Mononuclear cell (primary cell): ENCODE data around the gene SORBS1. TPM values are rescaled to one million over a fixed set of nuclear protein-coding genes. Genes with fewer than 3 reads are reported as not detected.

Source experiments
- H3K27me3 ChIP-seq: 2 replicates; pipeline ENCODE4 v1.6.0; 2011; ENCODE audit warnings: low read length, control low read depth; ENCODE audit not compliant: insufficient read depth
- H3K4me1 ChIP-seq: 2 replicates; pipeline ENCODE4 v1.5.1; 2011; ENCODE audit warnings: mild to moderate bottlenecking, low read length, control low read depth; ENCODE audit not compliant: insufficient read depth
- H3K4me3 ChIP-seq: 2 replicates; pipeline ENCODE4 v1.5.1; 2011; ENCODE audit warnings: mild to moderate bottlenecking, low read length, moderate library complexity
- H3K9me3 ChIP-seq: 2 replicates; pipeline ENCODE4 v1.5.1; 2011; ENCODE audit warnings: low read depth, mild to moderate bottlenecking, control low read depth, low read length
- total RNA-seq: library from RNA; depleted of rRNA; stranded (reverse); fragments of >200 nt; gene quantifications from one replicate; pipeline ENCODE4 v1.2.3, GENCODE V29; 2012

The SORBS1 gene
- total RNA-seq, 1 donor = 5.2 TPM

- peaks cover 8% of the 10 kb centered on the region for H3K4me1 ChIP-seq
- H3K4me3 ChIP-seq = no peak overlapping the region
- H3K9me3 ChIP-seq = no peaks in the 10 kb centered on the region
- no peaks in the 10 kb centered on the region for H3K27me3 ChIP-seq
Measured at GRCh38 chr10:95573527-95573926, 12.4 kb upstream of the SORBS1 start.

DNA sequence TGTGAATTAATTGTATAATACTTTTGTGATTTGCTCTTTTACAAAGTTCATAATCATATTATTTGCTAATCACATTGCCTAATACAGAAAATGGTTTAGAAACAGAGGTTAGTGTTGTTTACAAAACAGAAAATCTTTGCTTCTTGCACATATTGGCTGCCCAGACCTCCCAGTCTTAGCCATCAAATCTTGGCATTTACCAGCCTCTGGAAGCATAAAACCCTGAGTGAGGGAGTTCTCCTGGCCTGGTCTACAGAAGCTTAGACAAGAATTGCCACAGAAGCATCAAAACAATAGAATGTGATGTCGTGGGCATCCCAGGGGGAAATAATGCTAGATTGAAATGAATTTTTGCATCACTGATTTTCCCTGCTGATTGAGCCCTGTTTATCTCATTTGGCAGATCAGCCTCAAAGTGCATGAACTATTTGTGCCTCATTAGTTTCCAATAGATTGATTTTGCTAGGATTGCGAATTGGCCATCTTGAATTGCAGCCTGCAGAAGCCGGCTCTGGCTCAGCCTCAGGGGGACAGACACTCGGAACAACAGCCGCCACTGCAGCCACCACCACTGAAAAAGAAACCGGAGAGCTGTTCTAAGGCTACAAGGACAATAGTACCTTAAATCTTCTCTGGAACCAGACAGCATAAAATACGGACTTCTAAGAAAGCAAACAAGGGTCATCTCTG is 11.1 kb upstream of the SORBS1 start:
- Histone ChIP-seq H3K4me1 (peaks cover 17% of the 10 kb centered on the region), H3K9me3 (no peaks in the 10 kb centered on the region), H3K4me3 (no peak overlapping the region), H3K27me3 (no peaks in the 10 kb centered on the region)

- Histone ChIP-seq H3K4me3 (no peak overlapping the region), H3K4me1 (peaks cover 17% of the 10 kb centered on the region), H3K27me3 (no peaks in the 10 kb centered on the region), H3K9me3 (no peaks in the 10 kb centered on the region)
Measured at GRCh38 chr10:95571390-95571789, 10.2 kb upstream of the SORBS1 start.

- no peak overlapping the region for H3K4me3 ChIP-seq
- no peaks in the 10 kb centered on the region for H3K27me3 ChIP-seq
- peaks cover 17% of the 10 kb centered on the region for H3K4me1 ChIP-seq
- no peaks in the 10 kb centered on the region for H3K9me3 ChIP-seq
Measured at GRCh38 chr10:95569368-95569767, 8.2 kb upstream of the SORBS1 start.

DNA sequence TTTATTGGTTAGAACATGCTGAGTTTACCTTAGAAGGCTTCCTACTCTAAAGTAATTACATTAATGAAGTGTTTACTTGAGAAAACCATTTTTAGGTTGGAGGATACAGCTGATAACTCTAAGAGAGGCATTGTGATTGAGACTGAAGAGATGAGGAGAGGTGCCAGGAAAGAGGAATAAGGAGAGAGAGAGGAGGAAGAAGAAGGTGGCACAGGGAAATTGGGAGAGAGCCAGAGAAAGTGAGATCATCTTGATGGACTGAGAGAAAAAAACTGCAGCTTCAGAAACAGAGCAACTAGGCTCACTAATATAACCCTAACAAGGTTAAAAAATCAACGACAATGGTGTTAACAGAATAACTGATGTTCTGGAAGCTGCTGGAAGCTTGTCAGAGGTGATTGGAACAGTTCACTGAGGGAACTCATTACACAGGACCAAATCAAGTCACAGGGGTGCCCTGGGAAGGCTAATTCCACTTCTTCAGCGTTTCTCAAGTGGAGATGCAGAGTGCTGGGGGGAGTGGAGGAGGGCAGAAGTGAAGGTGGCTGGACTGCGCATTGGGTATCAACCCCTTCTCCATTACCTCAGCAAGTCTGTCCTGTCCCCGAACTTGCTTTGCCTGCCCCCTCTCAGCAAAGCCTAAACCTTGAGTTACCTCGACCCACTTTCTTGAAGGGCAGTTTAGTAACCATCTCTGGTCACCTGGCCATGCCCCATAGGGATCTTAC is 6.9 kb upstream of the SORBS1 start:
- H3K9me3 ChIP-seq = no peaks in the 10 kb centered on the region
- H3K27me3 ChIP-seq = no peaks in the 10 kb centered on the region
- H3K4me1 ChIP-seq = peaks cover 17% of the 10 kb centered on the region
- H3K4me3 ChIP-seq = no peak overlapping the region

DNA sequence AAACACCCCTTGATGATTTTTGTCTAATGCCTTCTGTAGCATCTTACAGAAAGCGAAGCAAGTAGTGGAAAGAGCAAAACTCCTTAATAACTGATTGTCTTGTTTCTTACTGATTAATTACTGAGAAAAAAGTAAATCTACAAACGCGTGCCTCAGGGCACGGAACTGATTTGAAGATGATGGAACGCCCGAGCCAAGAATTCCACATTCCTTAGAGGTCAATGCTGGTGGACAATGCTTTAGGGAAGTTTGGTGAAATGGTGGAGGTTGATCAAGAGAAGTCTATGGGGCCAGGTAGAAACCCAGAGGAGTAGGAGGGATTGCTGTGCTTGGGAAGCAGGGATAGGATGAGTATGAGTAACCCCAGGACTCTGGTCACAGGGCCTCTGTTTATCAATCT is 5.0 kb upstream of the SORBS1 start:
- Histone ChIP-seq H3K9me3 (no peaks in the 10 kb centered on the region), H3K4me1 (peaks cover 24% of the 10 kb centered on the region), H3K4me3 (no peak overlapping the region)

DNA sequence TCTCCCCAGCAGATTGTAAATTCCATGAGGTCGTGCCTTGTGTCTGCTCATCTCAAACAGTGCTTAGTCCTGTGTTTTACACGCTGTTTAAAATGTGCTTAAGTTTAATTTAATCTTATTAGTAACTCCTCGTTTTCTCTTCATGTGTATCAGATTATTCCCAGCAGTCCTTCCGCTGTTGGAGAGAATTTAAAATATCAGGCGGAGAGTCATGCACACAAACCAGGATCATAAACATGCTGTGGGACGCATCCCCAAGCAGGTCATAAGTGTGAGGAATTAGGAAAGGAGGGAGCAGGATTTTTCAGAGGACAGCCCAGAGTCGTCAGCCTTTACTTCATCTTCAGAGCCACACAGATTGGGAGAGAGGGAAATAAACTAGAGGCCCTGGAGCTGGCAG is 4.2 kb upstream of the SORBS1 start:
- peaks cover 27% of the 10 kb centered on the region for H3K4me1 ChIP-seq
- peaks cover 2% of the 10 kb centered on the region for H3K27me3 ChIP-seq
- H3K9me3 ChIP-seq = no peaks in the 10 kb centered on the region
- H3K4me3 ChIP-seq = no peak overlapping the region

More for the DNA sequence above, 5.0 kb upstream of the SORBS1 start:
- no peaks in the 10 kb centered on the region for H3K27me3 ChIP-seq

DNA sequence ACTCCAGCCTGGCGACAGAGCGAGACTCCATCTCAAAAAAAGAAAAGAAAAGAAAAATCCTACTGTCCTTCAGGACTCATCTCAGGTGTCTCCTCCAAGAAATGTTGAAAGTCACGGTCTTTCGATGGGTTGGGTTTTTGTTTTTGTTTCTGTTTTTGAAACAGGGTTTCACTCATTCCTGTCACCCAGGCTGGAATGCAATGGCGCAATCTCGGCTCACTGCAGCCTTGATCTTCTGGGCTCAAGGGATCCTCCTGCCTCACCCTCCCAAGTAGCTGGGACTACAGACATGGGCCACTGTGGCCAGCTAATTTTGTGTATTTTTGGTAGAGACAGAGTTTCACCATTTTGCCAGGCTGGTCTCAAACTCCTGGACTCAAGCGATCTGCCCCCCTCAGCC is 3.1 kb upstream of the SORBS1 start:
- Histone ChIP-seq H3K4me1 (peaks cover 28% of the 10 kb centered on the region), H3K27me3 (peaks cover 10% of the 10 kb centered on the region), H3K4me3 (no peak overlapping the region), H3K9me3 (no peaks in the 10 kb centered on the region)

DNA sequence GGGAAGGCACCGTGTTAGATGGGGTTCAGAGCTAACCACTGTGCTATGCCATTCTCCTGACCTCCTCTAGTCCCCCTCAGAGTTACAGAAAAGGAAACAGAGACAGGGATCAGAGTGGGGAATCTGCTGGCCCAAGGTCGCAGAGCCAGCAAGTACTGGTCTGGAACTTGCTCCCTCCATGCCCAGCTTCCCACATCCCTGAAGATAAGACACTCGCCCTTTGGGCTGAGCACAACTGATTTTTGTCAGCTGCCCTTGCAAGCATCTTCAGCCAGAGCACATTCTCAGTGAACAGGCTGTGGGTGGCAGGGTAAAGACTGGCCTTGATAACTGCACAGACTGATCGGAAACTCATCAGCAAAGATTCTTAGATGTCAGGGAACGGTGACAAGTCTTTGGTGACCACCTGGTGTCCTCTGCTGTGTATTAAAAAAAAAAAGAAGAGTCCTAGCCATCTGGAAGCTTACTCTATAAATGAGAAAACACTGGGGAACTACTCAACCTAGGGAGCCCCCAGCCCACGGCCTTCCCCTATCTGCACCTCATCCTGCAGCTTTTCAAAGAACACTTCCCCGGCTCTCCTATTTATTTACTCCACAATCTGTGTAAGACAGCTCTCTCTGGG is 1.3 kb upstream of the SORBS1 start:
- H3K4me1 ChIP-seq = peaks cover 11% of the 10 kb centered on the region
- H3K4me3 ChIP-seq = no peak overlapping the region
- peaks cover 17% of the 10 kb centered on the region for H3K27me3 ChIP-seq
- no peaks in the 10 kb centered on the region for H3K9me3 ChIP-seq

- Histone ChIP-seq H3K4me1 (peaks cover 11% of the 10 kb centered on the region), H3K4me3 (peak overlapping the region; percentile 81), H3K27me3 (peaks cover 17% of the 10 kb centered on the region), H3K9me3 (no peaks in the 10 kb centered on the region)
Measured at GRCh38 chr10:95561864-95562177, 650 bp upstream of the SORBS1 start.

- Histone ChIP-seq H3K4me1 (peaks cover 11% of the 10 kb centered on the region), H3K27me3 (peaks cover 17% of the 10 kb centered on the region), H3K9me3 (no peaks in the 10 kb centered on the region), H3K4me3 (peak overlapping the region; percentile 81)
Measured at GRCh38 chr10:95560278-95561176, 644 bp downstream of the SORBS1 start.

DNA sequence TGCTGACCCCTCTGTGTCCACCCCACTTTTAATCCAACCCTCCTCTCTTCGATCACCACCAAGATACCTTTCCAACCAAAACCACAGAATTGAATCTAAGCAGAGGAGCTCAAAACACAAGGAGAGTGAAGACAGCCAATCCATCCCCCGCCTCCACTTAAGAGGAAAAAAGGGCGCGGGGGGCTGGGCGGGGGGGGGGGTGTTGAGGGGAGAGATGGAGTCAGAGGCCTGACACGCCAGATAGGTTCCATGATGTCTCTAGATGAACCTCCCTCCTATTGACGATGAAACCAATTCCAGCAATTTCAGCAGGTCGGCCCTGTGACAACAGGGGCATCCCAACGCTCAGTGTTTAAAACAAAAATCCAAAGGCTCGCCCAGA is 1.3 kb downstream of the SORBS1 start:
- H3K4me3 ChIP-seq = no peak overlapping the region

GRCh38 chr10:95559471-95559870 is 1.7 kb downstream of the SORBS1 start:
- no peak overlapping the region for H3K4me3 ChIP-seq
- peaks cover 11% of the 10 kb centered on the region for H3K4me1 ChIP-seq
- no peaks in the 10 kb centered on the region for H3K9me3 ChIP-seq
- peaks cover 17% of the 10 kb centered on the region for H3K27me3 ChIP-seq

More for the DNA sequence above, 1.3 kb downstream of the SORBS1 start:
- Histone ChIP-seq H3K4me1 (peaks cover 11% of the 10 kb centered on the region), H3K27me3 (peaks cover 17% of the 10 kb centered on the region), H3K9me3 (no peaks in the 10 kb centered on the region)

GRCh38 chr10:95558593-95559320 is 2.4 kb downstream of the SORBS1 start:
- Histone ChIP-seq H3K4me3 (no peak overlapping the region), H3K27me3 (peaks cover 17% of the 10 kb centered on the region), H3K9me3 (no peaks in the 10 kb centered on the region), H3K4me1 (peaks cover 11% of the 10 kb centered on the region)
